Activated CD8-positive, alpha-beta T cell treated with anti-CD3 and anti-CD28 coated beads for 36 hours (primary cell): ENCODE measurements around the gene PCYOX1L. TPM values are rescaled to one million over a fixed set of nuclear protein-coding genes. Genes with fewer than 3 reads are reported as not detected.
A peak's percentile ranks its signal among the peaks of the same experiment; 100 is the strongest.

Source experiments
- ATAC-seq: fragments of 200-7000 bp; cut with Tn5 transposase; one replicate; pipeline ENCODE4 v1.10.0; 2021; ENCODE audit warnings: mild to moderate bottlenecking, moderate library complexity
- CTCF ChIA-PET: fragments of 350-600 bp; sonication (Branson Sonifier 250); formaldehyde crosslinking; loops from one replicate; lab custom pipeline; 2021; ENCODE audit warnings: antibody characterized with exemption; lab: Charles Lee
- POLR2A ChIA-PET: fragments of 350-600 bp; sonication (Branson Sonifier 250); formaldehyde crosslinking; loops from one replicate; lab custom pipeline; 2021; ENCODE audit warnings: antibody characterized with exemption; lab: Charles Lee
- DNase-seq: peaks from one replicate; pipeline ENCODE4 v3.0.0-alpha.2; 2020
- H3K27ac Mint-ChIP-seq: one replicate; pipeline ENCODE4 v1.8.0; 2021; ENCODE audit warnings: mild to moderate bottlenecking, mixed read lengths
- H3K27me3 Mint-ChIP-seq: one replicate; pipeline ENCODE4 v1.8.0; 2021; ENCODE audit warnings: mixed read lengths
- H3K36me3 Mint-ChIP-seq: one replicate; pipeline ENCODE4 v1.8.0; 2021; ENCODE audit warnings: low read depth, mixed read lengths
- H3K4me1 Mint-ChIP-seq: one replicate; pipeline ENCODE4 v1.8.0; 2021; ENCODE audit warnings: low read depth, mixed read lengths
- H3K4me3 Mint-ChIP-seq: one replicate; pipeline ENCODE4 v1.8.0; 2021; ENCODE audit warnings: mild to moderate bottlenecking, moderate library complexity, mixed read lengths
- H3K9me3 Mint-ChIP-seq: one replicate; pipeline ENCODE4 v1.8.0; 2021; ENCODE audit warnings: mixed read lengths
- intact Hi-C: fragments of 100-400 bp; cut with micrococcal nuclease; formaldehyde crosslinking; loops from one replicate; pipeline ENCODE4 v1.10.0; 2022
- total RNA-seq, 2 experiments: library from RNA; stranded (reverse); gene quantifications; one replicate each; pipeline ENCODE4 v1.2.3, GENCODE V29; 2021
- TF ChIP-seq, protein P1 (sequence below): fragments of 200-600 bp; IDR thresholded peaks from one replicate; pipeline ENCODE4 v1.8.0; 2022; ENCODE audit warnings: antibody characterized with exemption, mild to moderate bottlenecking

PCYOX1L gene
- total RNA-seq, 2 experiments from 2014 or later: 19.7 to 21.2 TPM

GRCh38 chr5:149313151-149313841 is 44.5 kb upstream of the PCYOX1L start:
- POLR2A ChIA-PET: no interaction called here
- no peaks in the 10 kb centered on the region for H3K4me1 Mint-ChIP-seq
- no peak for ATAC-seq
- DNase-seq: no peak
- no peaks in the 10 kb centered on the region for H3K36me3 Mint-ChIP-seq
- TF ChIP-seq, protein P1, sequence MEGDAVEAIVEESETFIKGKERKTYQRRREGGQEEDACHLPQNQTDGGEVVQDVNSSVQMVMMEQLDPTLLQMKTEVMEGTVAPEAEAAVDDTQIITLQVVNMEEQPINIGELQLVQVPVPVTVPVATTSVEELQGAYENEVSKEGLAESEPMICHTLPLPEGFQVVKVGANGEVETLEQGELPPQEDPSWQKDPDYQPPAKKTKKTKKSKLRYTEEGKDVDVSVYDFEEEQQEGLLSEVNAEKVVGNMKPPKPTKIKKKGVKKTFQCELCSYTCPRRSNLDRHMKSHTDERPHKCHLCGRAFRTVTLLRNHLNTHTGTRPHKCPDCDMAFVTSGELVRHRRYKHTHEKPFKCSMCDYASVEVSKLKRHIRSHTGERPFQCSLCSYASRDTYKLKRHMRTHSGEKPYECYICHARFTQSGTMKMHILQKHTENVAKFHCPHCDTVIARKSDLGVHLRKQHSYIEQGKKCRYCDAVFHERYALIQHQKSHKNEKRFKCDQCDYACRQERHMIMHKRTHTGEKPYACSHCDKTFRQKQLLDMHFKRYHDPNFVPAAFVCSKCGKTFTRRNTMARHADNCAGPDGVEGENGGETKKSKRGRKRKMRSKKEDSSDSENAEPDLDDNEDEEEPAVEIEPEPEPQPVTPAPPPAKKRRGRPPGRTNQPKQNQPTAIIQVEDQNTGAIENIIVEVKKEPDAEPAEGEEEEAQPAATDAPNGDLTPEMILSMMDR: no peak
- H3K27ac Mint-ChIP-seq: no peak overlapping the region
- H3K4me3 Mint-ChIP-seq: no peak overlapping the region
- H3K9me3 Mint-ChIP-seq: no peaks in the 10 kb centered on the region
- CTCF ChIA-PET: interaction anchor here (2.7 to 3.4 kb wide), 2 partner anchors 59 to 69 kb away, joined by 14 to 19 read pairs; no protein-coding TSS in a partner anchor
- H3K27me3 Mint-ChIP-seq: no peaks in the 10 kb centered on the region
- intact Hi-C loops: loop anchor here (10.0 kb wide), 1 partner anchor 122 kb away; no protein-coding TSS in a partner anchor

GRCh38 chr5:149314571-149315111 is 43.2 kb upstream of the PCYOX1L start:
- POLR2A ChIA-PET: interaction anchor here (0.6 kb wide), 1 partner anchor 154 kb away, joined by 4 read pairs; no protein-coding TSS in a partner anchor
- no peak overlapping the region for H3K27ac Mint-ChIP-seq
- TF ChIP-seq, protein P1: no peak
- intact Hi-C loops: loop anchor here (2.0 to 10.0 kb wide), 2 partner anchors 56 to 120 kb away; no protein-coding TSS in a partner anchor
- H3K9me3 Mint-ChIP-seq: no peaks in the 10 kb centered on the region
- ATAC-seq (no peak), DNase-seq (no peak)
- CTCF ChIA-PET: interaction anchor here (1.1 to 4.8 kb wide), 7 partner anchors 10 to 119 kb away, joined by 3 to 34 read pairs (median 14); no protein-coding TSS in a partner anchor
- no peaks in the 10 kb centered on the region for H3K27me3 Mint-ChIP-seq
- no peaks in the 10 kb centered on the region for H3K4me1 Mint-ChIP-seq
- H3K4me3 Mint-ChIP-seq: no peak overlapping the region
- no peaks in the 10 kb centered on the region for H3K36me3 Mint-ChIP-seq

DNA sequence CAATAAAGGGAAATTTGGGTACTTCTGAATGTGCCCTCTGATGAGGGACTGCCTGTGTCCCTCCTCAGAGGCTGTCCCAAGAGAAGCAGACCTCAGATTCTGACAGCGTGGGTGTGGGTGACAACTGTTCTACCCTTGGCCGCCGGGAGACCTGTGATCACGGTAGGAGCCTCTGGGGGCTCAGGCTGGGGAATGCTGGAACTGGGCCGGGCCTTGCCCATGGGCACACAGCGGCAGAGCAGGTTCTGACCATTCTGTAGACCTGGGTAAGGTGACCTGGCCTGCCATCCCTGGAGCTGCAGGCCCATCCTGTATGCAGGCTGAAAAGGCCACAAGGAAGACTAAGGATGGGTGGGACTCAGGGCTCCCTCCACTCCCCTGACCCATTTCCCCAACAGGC is 42.1 kb upstream of the PCYOX1L start:
- POLR2A ChIA-PET: no interaction called here
- H3K27me3 Mint-ChIP-seq: no peaks in the 10 kb centered on the region

DNA sequence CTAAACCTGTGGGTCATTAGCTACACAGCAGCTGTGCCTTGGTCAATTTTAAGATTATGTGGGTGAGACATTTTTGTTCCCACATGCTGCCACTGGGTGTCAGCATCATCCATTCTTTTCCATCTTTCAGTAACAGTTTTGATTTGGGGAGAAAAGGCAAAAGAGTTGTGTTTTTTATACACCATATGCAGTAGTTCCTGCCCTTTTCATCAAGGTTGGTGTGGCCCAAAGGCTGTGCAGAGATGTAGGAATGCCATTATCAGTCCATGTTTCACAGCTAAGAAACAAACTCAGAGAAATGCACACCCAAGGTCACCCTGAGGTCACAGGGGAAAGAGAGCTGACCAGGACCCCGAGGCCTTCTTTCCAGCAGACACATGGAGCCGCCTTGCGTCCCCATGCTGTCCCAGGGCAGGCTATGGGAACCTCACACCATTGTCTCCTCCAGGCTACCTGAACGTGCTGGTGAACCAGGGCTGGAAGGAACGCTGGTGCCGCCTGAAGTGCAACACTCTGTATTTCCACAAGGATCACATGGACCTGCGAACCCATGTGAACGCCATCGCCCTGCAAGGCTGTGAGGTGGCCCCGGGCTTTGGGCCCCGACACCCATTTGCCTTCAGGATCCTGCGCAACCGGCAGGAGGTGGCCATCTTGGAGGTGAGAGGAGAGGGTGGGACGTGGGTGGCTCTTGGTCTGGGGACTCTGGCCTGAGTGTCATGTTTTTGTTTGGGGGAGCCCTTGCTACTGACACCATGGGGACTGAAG is 40.4 kb upstream of the PCYOX1L start:
- peak; percentile 69 for ATAC-seq
- DNase-seq: peak; percentile 59
- TF ChIP-seq, protein P1: peak; percentile 72
- CTCF ChIA-PET: interaction anchor here (0.7 to 10.1 kb wide), 31 partner anchors 8 to 997 kb away, joined by 3 to 145 read pairs (median 5); no protein-coding TSS in a partner anchor
- no peak overlapping the region for H3K4me3 Mint-ChIP-seq
- no peaks in the 10 kb centered on the region for H3K9me3 Mint-ChIP-seq
- intact Hi-C loops: loop anchor here (10.0 kb wide), 1 partner anchor 117 kb away; no protein-coding TSS in a partner anchor
- H3K36me3 Mint-ChIP-seq: no peaks in the 10 kb centered on the region
- H3K27ac Mint-ChIP-seq: no peak overlapping the region
- POLR2A ChIA-PET: no interaction called here
- H3K27me3 Mint-ChIP-seq: no peaks in the 10 kb centered on the region
- H3K4me1 Mint-ChIP-seq: no peaks in the 10 kb centered on the region

More for the DNA sequence above, 42.1 kb upstream of the PCYOX1L start:
- TF ChIP-seq, protein P1: no peak
- Mint-ChIP-seq H3K36me3 (no peaks in the 10 kb centered on the region), H3K27ac (no peak overlapping the region), H3K9me3 (no peaks in the 10 kb centered on the region), H3K4me1 (no peaks in the 10 kb centered on the region), H3K4me3 (no peak overlapping the region)
- intact Hi-C loops: loop anchor here (2.0 to 10.0 kb wide), 2 partner anchors 55 to 119 kb away; no protein-coding TSS in a partner anchor
- ATAC-seq (no peak), DNase-seq (no peak)
- CTCF ChIA-PET: interaction anchor here (1.1 to 4.8 kb wide), 6 partner anchors 9 to 118 kb away, joined by 3 to 34 read pairs (median 16); no protein-coding TSS in a partner anchor
